HUES6 (cell line): ENCODE measurements around the gene DENND6B.
A peak's percentile ranks its signal among the peaks of the same experiment; 100 is the strongest.
"Not testable (repeated sequence)": the region's sequence is repeated elsewhere in the genome, so short reads cannot be mapped to it uniquely, and the experiment has no call there.

Experiments used
- H3K27ac ChIP-seq: 2 replicates; pipeline ENCODE4 v1.7.0; 2013; ENCODE audit warnings: low read depth, mild to moderate bottlenecking, low read length, inconsistent platforms
- H3K27me3 ChIP-seq: 2 replicates; pipeline ENCODE4 v1.6.1; 2013; ENCODE audit warnings: low read length; ENCODE audit not compliant: control insufficient read depth, insufficient read depth
- H3K36me3 ChIP-seq: 2 replicates; pipeline ENCODE4 v1.6.1; 2013; ENCODE audit warnings: low read length; ENCODE audit not compliant: control insufficient read depth, insufficient read depth
- H3K4me1 ChIP-seq: 2 replicates; pipeline ENCODE4 v1.6.1; 2013; ENCODE audit warnings: low read length; ENCODE audit not compliant: control insufficient read depth, insufficient read depth
- H3K4me3 ChIP-seq: 2 replicates; pipeline ENCODE4 v1.5.1; 2013; ENCODE audit warnings: low read depth, low read length
- H3K9ac ChIP-seq: one replicate; pipeline ENCODE4 v1.6.1; 2013; ENCODE audit warnings: mild to moderate bottlenecking, low read length
- H3K9me3 ChIP-seq: 2 replicates; pipeline ENCODE4 v1.6.1; 2013; ENCODE audit warnings: low read depth, low read length; ENCODE audit not compliant: control insufficient read depth, insufficient read depth

Gene DENND6B

DNA sequence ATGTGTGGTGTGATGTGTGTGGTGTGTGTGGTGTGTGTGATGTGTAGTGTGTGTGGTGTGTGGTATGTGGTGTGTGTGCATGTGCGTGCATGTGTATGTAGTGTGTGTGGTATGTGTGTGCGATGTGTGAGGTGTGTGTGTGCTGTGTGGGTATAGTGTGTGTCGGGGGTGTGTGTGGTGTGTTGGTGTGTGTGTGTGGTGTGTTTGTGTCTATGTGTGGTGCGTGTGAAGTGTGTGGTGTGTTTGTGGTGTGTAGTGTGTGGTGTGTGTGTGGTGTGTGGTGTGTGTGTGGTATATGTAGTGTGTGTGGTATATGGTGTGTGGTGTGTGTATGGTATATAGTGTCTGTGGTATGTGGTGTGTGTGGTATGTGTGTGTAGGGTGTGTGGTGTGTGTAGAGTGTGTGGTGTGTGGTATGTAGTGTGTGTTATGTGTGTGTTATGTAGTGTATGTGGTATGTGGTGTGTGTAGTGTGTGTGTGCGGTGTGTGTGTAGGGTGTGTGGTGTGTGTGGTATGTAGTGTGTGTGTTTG is 11.3 kb upstream of the DENND6B start:
- no peak overlapping the region for H3K4me3 ChIP-seq
- H3K4me1 ChIP-seq = no peaks in the 10 kb centered on the region
- H3K9ac ChIP-seq = no peak overlapping the region
- H3K9me3 ChIP-seq = peaks cover 6% of the 10 kb centered on the region; the same call in 1 of the 2 replicates
- no peaks in the 10 kb centered on the region for H3K27me3 ChIP-seq
- H3K36me3 ChIP-seq = no peaks in the 10 kb centered on the region
- H3K27ac ChIP-seq = no peak overlapping the region

DNA sequence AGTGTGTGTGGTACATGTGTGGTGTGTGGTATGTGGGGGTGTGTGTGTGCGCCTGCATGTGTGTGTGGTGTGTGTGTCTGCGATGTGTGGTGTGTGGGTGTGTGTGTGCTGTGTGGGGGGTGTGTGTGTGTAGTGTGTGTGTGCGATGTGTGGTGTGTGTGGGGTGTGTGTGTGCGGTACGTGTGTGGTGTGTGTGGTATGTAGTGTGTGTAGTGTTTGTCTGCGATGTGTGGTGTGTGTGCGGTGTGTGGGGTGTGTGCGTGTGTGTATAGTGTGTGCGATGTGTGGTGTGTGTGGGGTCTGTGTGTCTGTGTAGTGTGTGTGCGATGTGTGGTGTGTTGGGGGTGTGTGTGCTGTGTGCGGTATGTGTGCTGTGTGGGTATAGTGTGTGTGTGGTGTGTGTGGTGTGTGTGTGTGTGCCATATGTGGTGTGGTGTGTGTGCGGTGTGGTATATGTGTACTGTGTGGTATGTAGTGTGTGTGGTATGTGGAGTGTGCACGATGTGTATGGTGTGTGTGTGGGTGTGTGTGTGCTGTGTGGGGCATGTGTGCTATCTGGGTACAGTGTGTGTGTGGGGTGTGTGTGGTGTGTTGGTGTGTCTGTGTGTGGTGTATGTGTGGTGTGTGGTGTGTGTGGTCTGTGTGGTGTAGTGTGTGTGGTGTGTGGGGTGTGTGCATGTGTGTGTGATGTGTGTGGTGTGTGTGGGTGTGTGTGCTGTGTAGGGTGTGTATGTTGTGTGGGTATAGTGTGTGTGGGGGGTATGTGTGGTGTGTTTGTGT is 10.6 kb upstream of the DENND6B start:
- no peak overlapping the region for H3K4me3 ChIP-seq
- H3K36me3 ChIP-seq = no peaks in the 10 kb centered on the region
- H3K4me1 ChIP-seq = no peaks in the 10 kb centered on the region
- H3K27ac ChIP-seq = no peak overlapping the region
- H3K9ac ChIP-seq = no peak overlapping the region
- H3K9me3 ChIP-seq = peaks cover 6% of the 10 kb centered on the region; the same call in 1 of the 2 replicates
- H3K27me3 ChIP-seq = no peaks in the 10 kb centered on the region

DNA sequence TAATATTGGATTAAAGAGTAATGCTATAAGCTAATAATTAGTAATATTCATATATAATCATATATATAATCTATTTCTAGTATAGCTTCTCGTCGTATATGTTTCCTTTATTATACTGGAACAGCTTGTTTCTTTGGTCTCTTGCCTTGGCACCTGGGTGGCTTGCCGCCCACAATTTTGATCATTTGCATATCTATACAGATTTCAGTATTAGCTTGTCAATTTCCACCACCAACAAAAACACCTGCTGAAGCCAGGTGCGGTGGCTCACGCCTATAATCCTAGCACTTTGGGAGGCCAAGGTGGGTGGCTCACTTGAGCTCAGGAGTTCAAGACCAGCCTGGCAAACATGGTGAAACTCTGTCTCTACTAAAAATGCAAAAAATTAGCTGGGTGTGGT is 7.6 kb upstream of the DENND6B start:
- not testable (repeated sequence) for H3K9ac ChIP-seq, H3K9me3 ChIP-seq, H3K27ac ChIP-seq, H3K4me3 ChIP-seq, H3K36me3 ChIP-seq, H3K27me3 ChIP-seq, H3K4me1 ChIP-seq

DNA sequence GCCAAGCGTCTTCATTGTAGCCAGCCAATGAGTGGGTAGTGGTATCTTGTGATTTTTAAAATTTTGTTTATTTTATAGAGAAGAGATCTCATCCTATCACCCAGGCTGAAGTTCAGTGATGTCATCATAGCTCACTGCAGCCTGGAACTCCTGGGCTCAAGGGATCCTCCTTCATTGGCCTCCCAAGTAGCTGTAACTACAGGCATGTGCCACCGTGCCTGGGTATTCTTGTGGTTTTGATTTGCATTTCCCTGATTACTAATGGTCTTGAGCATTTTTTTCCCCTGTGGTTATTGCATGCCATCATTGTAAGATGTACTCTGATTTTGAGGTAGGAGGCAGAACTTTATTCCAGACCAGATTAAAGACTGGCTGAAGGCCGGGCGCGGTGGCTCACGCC is 2.4 kb upstream of the DENND6B start:
- Histone ChIP-seq H3K9ac (no peak overlapping the region), H3K27ac (no peak overlapping the region), H3K9me3 (no peaks in the 10 kb centered on the region), H3K36me3 (no peaks in the 10 kb centered on the region), H3K27me3 (peaks cover 19% of the 10 kb centered on the region), H3K4me3 (no peak overlapping the region), H3K4me1 (peaks cover 7% of the 10 kb centered on the region)

DNA sequence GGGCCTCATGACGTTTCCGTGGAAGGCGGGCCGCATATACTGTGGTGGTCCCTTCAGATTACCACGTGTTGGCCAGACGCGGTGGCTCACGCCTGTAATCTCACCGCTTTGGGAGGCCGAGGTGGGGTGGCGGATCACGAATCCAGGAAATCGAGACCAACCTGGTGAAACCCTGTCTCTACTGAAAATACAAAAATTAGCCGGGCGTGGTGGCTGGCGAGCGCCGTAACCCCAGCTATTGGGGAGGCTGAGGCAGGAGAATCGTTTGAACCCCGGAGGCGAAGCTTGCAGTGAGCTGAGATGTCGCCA is 853 bp upstream of the DENND6B start:
- H3K27ac ChIP-seq = no peak overlapping the region
- no peaks in the 10 kb centered on the region for H3K36me3 ChIP-seq
- peak overlapping the region; percentile 95 for H3K9ac ChIP-seq
- H3K27me3 ChIP-seq = peaks cover 22% of the 10 kb centered on the region
- H3K4me1 ChIP-seq = peaks cover 7% of the 10 kb centered on the region
- H3K9me3 ChIP-seq = no peaks in the 10 kb centered on the region
- H3K4me3 ChIP-seq = peak overlapping the region; percentile 87

DNA sequence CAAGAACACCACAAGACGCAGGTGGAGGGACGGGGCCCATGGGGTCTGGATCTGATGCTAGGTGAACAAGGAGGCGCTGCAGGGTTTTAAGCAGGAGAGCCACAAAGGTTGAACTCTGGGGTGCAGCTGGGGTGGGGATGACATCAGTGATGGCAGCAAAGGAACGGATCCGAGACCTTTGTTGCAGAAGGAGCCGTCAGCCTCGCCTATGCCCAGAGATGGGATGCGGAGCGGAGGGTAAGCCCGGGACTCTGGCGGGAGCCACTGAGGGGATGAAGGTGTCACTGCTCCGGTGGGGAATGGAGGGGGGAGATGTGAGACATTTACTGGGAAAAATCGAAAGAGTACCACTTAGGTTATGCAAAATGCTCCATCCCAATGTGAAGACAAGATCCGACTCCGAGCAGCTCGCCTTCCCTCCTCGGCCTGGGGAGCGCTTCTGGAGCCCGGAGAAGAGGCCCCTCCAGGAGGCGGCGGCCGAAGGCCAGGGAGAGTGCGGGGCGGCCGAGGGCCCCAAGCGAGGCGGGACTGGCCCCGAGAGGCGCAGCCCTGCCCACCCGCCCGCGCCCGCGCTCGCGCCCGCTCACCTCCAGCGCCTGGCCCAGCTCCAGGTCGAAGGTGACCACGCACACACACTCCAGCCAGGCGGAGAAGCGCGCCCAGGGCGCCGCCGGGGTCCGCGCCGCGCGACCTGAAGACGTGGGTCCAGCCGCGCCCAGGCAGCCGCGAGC is 422 bp downstream of the DENND6B start:
- peak overlapping the region; percentile 87 for H3K4me3 ChIP-seq
- H3K36me3 ChIP-seq = no peaks in the 10 kb centered on the region
- no peak overlapping the region for H3K27ac ChIP-seq
- peaks cover 7% of the 10 kb centered on the region for H3K4me1 ChIP-seq
- no peak overlapping the region for H3K9ac ChIP-seq
- H3K9me3 ChIP-seq = no peaks in the 10 kb centered on the region
- H3K27me3 ChIP-seq = peaks cover 22% of the 10 kb centered on the region

DNA sequence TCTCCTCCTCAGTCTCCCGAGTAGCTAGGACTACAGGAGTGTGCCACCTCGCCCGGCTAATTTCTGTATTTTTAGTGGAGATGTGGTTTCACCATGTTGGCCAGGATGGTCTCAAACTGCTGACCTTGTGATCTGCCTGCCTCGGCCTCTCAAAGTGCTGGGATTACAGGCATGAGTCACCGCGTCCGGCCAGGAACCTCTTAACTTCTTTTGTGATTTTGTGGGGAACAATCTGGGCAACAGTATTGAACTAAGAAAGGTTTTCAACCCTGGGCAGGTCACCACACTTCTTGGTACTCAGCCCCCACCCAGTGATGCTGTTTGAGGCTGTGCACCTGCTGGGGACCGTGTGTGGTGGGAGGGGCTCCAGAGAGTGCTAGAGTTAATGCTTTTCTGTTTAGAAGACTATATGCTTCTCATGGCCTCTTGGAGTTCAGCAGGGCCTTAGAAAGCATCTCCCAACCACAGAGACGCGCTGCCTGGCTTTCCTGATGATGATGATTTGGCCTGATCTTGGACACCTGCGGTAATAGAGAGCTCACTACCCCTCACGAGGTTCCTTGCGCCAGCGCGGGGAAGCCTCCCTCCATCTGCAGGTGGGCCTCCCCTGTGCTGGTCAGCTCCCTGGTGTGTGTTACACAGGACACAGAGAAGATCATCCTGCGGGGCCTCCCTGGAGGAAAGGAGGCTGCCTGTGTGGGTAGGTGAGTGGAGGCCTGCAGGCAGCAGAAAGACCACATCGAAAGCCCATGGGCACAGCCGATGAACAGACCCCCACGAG is 1.2 kb downstream of the DENND6B start:
- Histone ChIP-seq H3K27me3 (peaks cover 22% of the 10 kb centered on the region), H3K4me1 (peaks cover 7% of the 10 kb centered on the region), H3K4me3 (peak overlapping the region; percentile 87), H3K9me3 (no peaks in the 10 kb centered on the region), H3K9ac (no peak overlapping the region), H3K27ac (no peak overlapping the region), H3K36me3 (no peaks in the 10 kb centered on the region)

DNA sequence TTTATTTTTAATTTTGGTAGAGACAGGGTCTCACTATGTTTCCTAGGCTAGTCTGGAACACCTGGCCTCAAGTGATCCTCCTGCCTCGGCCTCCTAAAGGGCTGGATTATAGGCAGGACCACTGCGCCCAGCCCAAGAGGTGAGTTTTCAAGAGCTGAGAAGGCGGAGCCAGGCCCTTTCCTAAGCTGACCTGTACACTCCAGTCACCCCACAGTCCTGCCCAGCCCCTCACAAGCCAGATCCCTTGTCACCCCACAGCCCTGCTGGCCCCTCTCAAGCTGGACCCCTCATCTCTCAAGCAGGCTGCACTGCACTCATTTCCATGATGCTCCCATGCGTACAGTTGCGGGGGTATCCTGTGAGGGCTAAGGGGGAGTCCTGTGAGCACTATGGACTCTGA is 2.9 kb downstream of the DENND6B start:
- no peak overlapping the region for H3K9ac ChIP-seq
- no peak overlapping the region for H3K27ac ChIP-seq
- H3K9me3 ChIP-seq = no peaks in the 10 kb centered on the region
- H3K4me3 ChIP-seq = no peak overlapping the region
- peaks cover 22% of the 10 kb centered on the region for H3K27me3 ChIP-seq
- H3K36me3 ChIP-seq = no peaks in the 10 kb centered on the region
- peaks cover 7% of the 10 kb centered on the region for H3K4me1 ChIP-seq

DNA sequence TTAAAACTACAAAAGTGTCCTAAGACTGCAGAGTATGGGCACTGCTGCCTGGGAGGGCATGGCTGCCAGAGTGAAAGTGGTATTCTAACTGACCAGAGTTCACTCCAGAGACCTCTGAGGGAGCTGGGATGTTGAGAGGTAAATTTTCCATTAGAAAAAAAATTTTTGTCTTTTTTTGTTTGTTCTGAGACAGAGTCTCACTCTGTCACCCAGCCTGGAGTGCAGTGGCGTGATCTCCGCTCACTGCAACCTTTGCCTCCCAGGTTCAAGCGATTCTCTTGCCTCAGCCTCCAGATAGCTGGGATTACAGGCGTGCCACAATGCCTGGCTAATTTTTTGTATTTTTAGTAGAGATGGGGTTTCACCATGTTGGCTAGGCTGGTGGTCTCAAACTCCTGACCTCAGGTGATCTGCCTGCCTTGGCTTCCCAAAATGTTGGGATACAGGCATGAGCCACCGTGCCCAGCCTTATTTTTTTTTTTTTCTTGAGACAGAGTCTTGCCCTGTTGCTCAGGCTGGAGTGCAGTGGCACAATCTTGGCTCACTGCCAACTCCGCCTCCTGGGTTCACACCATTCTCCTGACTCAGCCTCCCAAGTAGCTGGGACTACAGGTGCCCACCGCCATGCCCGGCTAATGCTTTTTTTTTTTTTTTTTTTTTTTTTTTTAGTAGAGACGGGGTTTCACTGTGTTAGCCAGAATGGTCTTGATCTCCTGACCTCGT is 4.3 kb downstream of the DENND6B start:
- H3K9me3 ChIP-seq, H3K4me1 ChIP-seq, H3K4me3 ChIP-seq, H3K27ac ChIP-seq, H3K36me3 ChIP-seq, H3K9ac ChIP-seq: not testable (repeated sequence)
- peaks cover 22% of the 10 kb centered on the region for H3K27me3 ChIP-seq

DNA sequence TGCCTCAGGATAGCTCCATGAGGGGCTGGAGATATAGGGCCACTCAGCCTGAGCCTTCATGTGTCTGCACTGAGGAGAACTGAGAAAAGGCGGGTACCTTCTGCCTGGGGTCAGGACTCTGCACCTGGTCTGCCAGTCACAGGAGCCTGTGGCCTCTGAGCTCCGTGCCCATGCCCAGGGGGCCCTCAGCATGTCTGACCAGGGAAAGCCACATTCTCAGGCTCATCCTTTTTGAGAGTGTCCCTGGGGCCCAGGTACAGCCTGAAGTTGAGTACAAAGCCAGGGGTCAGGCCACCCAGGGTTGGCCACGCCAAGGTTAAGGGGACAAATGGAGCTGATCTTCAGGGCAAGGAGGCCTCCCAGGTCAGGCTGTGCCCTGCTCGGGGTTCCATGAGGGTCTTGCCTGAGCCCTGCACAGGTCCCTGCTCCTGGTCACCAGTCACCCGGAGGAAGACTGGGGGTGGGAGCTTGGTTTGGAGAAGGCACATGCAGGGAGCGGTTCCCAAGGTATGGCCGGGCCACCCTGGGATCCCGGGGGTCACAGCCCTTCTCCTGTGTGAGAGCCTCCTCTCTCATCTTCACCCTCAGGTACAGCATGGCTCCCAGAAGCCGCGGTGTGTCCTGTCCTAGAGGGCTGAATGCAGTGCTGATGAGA is 6.0 kb downstream of the DENND6B start:
- Histone ChIP-seq H3K9me3 (no peaks in the 10 kb centered on the region), H3K36me3 (no peaks in the 10 kb centered on the region), H3K4me1 (no peaks in the 10 kb centered on the region), H3K27ac (no peak overlapping the region), H3K4me3 (no peak overlapping the region), H3K9ac (no peak overlapping the region), H3K27me3 (peaks cover 19% of the 10 kb centered on the region)
